GM19328 (cell line): ENCODE measurements around the gene OPCML.

Source experiments
- ATAC-seq: cut with Tn5 transposase; IDR thresholded peaks from one replicate; pipeline ENCODE4 v1.9.1; 2021; ENCODE audit warnings: mild to moderate bottlenecking, moderate library complexity; ENCODE audit not compliant: unreplicated experiment

Gene OPCML

DNA sequence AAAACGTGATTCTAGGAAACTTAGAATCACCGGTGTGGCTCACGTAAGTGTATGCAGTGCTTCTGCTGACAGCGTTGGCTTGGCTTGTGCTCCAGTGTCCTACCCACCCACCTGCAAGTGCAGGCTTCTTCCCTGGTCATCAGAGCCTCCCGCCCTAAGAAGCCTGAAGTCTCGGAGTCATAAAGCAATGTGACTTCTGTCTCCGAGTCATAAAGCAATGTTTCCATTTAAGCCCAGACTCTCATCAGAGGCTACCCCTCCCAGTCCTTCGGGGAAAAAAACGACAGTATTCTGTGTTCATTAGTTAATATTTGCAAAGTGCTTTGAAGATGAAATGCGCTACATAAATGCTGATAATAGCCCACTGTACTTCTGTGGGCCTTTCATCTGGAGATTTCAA, 293.8 kb downstream of the OPCML start:
- no peak for ATAC-seq

DNA sequence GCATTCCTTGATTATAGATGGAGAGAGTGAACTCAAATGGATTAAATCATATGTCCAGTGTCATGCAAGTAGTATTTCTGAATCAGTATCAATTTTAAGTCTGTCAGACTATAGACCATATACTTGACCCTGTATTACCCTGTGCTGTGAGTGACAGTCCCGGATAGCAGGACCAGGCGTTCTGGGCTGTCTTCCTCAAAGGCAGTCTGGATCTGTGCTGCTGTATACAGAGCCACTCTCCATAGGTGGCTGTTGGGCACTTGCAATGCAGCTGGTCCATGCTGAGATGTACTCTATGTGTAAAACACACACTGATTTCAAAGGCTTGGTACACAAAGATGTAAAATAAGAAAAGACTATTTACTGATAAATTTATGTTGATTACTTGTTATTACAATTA, 294.3 kb downstream of the OPCML start:
- no peak for ATAC-seq

DNA sequence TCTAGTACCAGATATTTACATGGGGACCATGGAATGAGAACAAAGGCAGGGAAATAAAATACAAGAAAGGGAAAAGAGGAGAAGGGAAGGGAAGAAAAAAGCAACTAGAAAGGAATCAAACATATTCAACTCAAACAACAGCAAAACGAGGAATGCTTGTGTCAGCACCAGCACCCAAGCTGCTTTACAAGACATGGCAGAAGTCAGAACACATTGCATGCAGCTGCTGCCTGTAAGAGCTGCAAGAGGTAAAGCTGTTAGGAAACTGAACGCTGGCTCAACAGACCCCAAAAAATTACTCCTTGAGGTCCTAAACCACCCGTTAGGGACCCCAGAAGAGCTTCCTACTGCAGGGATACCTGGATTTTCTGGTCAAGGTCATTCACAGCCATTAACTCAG, 296.9 kb downstream of the OPCML start:
- no peak for ATAC-seq

DNA sequence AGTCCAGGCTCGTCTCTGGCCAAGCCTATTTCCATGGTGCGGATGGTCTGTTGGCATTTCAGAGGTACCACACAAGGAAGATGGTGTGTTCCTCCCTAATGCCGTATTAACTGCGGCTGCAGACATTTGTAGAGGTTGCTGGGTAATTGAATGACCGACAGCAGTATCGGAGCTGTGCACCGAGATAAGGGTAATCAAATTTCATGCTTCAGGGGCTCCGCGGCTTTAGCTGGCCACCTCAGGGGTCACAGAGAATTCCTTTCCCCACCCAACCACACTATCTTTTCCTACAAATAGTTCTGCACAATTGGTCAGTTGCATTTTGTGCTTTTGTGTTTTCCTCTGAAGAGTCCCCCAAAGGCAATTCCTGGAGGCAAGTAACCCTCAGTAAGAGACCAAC, 297.4 kb downstream of the OPCML start:
- ATAC-seq: no peak

DNA sequence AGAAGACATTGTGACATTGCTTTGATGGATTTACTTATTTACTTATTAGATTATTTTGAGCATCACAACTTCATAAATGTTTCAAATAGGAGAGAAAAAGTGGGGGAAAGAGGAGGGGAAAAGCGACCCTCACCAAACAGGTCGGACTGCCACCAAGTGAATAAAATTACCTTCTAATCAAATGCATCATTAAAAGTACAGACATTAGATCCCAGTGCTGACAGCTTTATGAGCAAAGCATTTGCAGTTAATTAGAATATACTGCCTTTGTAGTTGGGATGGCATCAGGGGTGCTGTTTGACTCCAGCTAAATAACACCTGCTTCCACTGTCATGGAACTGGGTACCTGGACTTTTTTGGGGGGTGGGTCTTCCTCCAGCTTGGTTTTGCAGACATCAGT, 299.6 kb downstream of the OPCML start:
- no peak for ATAC-seq

DNA sequence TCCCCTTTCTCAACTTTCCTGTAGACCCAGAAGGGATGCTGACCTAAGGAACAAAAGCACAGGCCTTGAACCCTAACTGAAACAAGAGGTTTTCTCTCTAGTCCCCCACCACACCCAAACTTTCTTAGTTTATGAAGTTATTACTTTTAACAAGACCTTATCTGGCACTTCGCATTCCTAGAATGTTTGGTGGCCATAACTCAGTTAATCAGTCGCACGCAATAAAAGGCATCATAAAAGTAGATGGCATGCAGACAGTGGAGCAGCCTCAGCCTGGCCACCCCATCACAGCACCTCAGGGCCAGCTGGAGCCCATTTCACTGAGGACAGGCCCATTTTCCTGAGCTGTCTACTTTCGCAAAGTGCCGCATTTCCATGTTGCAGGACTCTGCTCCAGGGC, 301.9 kb downstream of the OPCML start:
- no peak for ATAC-seq

DNA sequence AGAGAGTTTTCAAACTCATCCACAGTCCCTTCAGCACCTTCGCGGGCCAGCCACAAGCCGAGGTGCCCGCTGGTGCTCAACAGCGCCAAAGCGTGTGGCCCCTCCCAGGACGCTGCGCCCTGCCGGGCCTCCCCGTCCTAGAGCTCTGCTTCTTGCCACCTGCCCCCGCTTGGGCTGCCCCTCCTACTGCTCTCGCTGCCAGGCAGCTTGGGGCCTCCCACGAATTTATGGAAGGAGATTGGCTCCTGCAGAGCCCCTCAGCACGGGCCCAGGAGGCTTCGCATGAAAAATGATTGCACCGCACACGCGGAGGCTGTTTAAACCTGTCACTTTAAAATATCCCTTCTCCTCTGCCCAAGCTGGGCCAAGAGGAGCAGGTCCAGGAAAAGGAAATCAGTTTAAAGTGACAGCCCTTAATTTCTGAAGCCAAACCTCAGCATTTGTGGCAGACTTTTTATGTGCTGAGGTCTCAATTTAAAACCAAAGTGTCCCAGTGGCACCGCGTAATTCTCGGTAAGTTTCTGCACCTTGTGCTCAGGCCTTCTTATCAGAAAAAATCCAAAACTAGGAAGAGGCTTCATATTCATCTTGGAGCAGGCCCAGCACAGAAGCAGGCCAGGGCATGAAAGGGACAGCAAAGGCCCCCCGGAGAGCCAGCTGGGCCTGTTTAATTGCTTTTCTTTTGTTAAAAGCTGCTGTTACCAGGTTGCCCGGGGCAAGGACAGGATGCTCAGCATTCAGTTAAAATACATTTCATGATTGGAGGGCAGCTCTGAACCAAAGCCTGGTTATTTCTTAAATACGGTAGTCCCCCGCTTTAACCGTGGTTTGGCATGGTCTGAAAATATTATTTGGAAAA, 303.6 kb downstream of the OPCML start:
- ATAC-seq: no peak

DNA sequence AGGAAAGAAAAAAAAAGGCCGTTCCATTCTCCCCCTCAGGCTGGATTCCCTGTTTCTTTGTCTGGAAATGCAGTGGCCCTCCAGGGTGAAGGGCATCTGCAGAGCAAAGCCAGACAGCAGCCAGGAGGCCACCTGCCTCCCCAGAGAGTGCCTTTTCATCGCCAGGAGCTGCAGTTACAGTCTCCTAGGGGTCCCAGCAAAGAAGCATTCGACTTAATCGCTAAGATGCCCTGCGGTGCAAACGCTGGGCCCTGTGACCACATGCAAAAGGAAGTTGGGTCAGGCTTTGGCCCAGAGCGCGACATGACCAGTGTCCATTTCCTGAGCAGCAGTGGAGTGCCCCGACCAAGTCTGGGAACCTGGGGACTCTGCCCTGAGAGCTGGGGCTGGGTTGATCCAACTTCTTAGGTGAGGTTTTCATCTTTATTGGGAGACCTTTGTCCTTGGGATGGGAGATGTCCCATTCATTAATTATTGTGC, 304.6 kb downstream of the OPCML start:
- no peak for ATAC-seq

DNA sequence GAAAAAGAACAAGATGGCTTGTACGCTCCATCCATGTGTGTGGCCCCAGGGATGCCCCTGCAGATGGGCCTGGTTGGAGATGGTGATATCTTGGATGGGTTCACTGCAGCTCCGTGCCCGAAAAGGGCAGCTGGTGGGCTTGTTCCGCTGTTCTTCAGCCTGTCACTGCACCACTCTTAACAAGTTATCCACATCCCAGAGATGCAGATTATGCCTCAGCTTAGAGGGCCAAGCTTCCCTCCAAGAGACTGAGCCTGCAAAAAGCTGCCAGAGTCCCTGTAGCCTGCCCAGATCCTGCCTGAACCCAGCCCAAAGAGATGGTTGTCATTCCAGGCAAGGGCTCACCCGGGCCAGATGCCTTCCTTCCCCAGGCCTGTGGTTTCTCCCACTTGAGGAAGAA, 308.0 kb downstream of the OPCML start:
- no peak for ATAC-seq

DNA sequence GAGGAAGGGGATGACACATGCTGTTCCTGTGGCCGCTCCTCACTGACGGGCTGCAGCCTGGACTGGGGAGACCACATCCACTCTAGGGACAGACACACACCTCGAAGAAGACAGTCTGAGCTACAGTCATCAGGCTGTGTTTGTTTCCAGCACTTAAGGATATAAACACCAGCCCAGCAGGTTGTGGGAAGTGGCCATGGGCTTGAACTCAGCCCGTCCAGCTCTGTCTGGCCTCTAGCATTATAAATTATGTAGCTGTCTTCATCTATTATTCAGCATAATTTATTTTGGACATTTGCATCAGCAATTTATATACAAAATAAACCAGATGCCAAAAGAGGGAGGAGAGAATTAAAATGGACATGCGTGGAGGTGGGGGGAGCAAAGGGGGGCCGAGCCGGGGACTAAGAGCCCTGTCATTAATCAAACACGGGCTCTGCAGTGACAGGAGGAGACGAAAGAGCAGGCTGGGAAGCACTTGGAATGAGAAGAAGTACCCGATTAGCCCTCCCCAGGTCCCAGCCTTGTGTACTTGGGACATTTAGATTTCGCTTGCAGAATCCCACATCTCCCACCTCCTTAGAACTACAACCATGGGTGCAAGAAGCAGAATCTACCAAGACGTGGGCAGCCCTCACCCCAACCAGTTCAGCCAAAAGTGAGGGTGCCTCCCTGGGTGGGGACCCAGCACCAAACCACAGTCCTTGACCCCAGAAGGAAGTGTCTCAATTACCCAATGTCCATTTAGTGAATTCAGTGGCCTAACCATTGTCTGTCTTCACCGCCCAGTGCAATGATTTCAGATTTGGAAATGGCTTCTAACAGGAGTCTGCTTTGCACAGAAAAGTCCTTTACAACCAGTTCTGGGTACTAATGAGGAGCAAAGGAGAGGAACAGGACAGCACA, 309.6 kb downstream of the OPCML start:
- no peak for ATAC-seq

DNA sequence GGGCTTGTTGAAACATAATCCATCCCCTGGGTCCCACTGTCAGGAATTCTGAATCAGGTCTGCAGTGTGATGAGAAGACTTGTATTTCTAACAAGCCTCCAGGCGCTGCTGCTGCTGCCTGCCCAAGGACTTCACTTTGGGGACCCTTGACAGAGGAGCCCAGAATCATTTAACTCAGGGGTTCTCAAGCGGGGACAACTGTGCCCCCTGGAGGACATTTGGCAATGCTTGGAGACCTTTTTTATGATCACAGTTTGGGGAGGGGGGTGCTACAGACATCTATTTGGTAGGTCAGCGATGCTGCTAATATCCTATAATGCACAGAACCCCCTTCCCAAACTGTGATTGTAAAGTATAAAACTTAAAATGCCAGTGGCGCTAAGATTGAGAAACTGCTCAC, 312.8 kb downstream of the OPCML start:
- ATAC-seq: no peak

DNA sequence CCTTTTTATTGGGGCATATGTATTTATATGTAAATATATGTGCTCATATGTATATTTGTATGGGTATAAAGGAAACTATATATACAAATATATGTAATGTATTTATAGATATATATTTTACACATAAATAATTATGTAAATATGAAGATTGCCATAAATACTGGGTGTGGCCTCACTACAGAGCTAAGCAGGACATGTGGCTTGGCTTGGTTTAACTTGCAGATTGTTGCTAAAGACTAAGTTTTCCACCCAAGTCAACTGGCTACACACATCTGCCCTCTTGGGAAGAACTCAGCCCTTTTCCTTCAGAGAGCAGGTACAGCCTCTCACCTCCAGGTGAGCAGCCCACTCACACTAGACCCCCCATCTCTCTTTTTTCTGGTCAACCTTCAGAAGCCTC, 315.5 kb downstream of the OPCML start:
- no peak for ATAC-seq

DNA sequence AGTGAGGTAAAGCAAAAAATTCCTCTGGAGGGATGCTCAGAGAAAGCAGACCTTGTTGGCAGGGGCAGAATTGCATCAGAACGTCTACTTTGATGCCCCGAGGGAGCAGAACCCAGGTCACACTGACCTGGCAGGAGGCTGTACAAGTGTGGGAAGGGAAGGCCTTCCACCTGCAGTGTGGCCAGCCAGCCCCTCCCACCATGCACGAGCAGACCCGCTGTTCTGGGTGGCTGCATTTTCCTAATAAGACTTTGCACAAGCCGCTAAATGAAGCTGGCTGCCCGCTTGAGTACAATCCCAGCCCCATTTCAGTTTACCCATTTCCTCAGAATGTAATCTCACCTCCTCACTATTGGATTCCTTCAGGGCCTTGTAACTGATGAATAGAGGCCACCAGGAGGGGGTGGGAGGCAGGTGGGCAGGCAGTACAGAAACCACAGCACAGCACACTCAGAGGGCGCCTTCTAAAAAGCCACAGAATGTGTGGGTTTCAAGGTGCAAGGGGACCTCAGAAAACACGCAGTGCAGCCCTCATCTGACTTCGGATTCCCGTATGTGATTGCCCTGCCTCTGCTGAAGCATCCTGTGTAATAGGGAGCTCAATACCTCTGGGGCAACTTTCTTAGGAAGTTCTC, 316.6 kb downstream of the OPCML start:
- ATAC-seq: no peak

DNA sequence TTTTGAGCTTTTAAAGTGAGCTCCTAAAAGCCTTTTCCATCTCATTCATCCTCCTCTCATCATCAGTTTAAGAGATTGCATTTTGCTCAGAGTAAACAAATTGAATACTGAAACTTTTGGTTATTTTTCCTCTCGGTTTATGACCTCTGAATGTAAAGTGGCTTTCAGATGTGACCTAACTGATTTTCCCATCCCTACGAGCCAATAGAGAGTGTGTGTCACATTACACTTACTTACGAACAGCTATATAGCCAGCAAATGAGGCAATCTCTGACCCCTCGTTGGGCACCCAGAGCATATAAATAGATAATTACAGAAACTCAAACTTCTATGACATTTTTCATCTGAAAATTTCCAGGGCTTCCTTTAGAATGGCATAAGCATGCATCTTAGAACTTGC, 317.7 kb downstream of the OPCML start:
- ATAC-seq: no peak

DNA sequence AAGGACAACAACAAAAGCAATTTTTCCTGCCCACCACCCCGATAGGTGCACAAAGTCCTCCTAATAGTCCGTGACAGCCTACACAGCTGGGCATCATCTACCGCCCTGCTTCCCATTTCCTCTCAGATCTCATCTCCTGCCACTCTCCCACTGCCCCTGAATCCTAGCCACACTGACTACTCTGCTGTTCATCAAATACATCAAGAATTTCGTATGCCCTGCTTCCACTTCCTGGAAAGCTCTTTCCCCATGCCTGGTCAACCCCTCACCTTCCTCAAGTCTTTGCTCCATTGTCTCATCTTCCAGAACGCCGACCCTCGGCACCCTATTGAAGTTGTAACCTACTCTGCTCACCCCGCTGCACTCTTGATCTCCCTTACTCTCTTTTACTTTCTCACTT, 320.1 kb downstream of the OPCML start:
- ATAC-seq: no peak

DNA sequence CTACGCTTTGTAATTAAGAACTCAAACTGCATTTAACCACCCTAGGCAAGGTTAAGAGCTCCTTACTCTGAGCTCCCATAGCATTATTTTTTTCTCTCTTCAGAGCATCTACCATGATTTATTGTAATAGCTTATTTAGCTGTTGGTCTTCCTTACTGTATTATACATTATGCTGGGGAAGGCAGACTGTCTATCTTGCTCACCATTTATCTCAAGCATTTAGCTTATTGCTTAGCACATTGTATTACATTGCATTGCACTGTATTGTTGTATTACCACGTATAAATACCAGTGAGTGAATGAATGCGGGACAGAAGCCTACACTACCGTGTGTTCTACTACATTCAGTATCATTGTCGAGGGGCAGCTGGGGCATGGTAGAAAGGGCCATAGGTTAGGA, 324.3 kb downstream of the OPCML start:
- no peak for ATAC-seq

DNA sequence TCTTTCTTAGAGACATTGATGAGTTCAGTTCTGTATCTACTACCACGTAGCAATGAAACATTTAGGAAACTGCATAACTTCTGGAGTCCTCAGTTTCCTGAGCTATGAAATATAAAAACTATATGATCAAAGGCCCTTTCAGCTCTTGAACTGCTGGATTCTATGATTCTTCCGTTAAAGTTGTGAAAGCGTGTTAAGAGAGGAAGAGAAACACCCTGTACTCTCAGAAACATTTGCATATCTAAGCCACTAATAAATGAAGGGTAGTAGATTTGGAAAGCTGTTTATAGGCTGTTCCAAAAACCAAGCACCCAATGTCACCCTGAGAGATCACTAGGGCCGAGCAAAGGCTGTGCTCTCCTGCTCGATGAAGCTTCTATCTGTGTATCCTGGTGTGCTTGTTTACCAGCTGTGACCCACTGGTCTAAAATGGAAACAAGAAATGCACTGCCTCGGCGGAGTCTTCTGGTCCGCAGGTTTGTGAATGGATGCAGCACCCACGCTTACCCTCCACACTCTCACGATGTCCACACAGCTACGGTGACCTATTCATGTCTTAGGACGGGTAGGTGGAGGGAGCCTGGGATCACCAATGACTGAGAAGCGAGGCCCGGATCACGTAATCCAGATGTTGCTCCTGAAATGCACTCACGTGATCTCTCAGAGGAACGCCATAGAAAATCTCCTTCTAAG, 325.8 kb downstream of the OPCML start:
- ATAC-seq: no peak

DNA sequence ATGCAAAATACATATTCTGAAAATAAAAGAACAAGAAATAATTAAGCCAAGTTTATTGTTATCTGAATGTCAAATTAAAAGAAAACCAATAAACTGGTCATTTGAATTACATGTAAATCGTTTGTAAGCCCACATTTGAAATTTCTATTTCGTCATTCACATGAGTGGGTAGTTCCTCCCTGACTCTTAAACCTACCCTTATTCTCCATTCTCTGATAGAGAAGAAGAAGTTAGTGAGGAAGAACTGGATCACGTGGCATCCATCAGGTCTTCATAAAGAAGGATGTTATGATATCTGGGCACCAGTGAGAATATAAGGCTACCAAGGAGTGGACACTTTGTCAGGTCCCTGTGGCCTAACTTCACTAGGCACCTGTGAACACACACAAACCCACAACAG, 328.1 kb downstream of the OPCML start:
- ATAC-seq: no peak

DNA sequence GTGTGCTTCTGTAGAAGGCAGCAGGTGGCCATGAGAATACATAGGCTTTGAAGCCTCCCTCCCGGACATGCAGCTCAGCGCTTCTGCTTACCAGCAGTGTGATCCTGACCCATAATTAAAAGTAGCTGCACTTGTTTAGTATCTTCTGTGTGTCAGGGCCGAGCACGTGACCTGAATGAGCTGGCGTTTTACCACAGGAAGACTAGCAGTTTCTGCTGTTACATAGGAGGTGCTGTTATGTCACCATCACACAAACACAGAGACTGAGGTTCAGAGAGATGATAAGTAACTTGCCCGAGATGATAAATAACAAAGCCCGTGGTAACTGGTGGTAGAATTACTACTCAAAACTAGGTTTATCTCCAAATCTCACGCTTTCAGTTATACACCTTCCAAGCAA, 329.5 kb downstream of the OPCML start:
- no peak for ATAC-seq

DNA sequence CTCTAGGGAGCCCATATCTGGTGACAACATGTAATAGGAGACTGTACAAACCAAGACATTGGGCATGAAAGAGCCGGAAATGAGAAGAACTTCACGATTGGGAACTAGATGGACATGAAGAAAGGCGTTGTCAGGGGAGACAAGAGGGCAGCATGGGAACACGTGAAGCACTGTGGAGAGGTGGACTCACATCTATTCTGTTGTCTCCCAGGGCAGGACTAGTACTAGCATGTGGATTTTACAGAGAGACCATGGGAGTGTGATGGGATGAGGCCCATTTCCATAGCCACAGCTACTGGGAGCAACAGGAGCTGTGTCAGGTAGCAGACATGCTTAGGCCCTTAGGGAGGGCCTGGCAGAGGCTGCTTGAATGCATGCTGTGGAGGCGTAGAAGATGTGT, 333.9 kb downstream of the OPCML start:
- ATAC-seq: no peak

DNA sequence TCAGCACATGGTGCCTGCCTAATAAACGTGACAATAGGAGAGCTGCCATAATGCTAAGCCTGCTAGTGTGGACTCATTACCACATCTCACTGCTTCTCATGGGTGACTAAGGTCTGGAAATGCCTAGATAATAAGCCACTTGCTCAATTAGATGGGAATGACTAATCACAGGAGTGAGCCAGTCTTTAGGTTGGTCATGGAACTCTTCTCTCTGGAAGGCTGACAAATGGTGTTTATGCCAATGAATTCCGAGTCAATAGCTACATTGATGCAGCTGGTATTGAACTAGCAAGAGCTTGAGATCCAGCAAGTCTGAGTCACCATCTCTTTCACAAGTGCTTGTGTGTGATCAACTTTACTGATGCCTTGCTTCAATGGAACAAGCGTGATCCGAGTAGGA, 334.9 kb downstream of the OPCML start:
- ATAC-seq: no peak
